Activated CD4-positive, CD25-positive, alpha-beta regulatory T cell (primary cell): ENCODE results near the gene TXLNB.
"Not testable (repeated sequence)": the region's sequence is repeated elsewhere in the genome, so short reads cannot be mapped to it uniquely, and the experiment has no call there.

Experiments
- DNase-seq, 4 experiments: peaks; one replicate each; lab custom pipeline; 2025; lab: John Stamatoyannopoulos, UW

TXLNB gene

DNA sequence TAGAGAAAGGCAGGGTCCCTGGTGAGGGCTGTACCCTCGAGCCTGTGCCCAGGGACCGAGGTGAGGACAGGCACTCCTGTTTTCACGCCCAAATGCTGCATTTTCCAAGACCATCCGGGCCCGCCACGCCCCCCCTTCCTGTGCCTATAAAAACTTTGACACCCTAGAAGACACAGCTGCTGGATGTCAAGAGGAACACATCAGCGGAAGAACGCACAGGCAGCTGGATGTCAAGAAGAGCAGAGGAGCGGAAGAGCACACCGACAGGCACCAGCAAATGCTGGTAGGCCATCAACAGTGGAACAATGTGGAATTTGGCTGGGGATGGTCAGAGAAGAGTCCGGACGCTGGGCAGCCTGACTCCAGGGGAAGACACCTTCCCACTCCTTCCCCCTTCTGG is 56.1 kb downstream of the TXLNB start:
- DNase-seq = no peak

DNA sequence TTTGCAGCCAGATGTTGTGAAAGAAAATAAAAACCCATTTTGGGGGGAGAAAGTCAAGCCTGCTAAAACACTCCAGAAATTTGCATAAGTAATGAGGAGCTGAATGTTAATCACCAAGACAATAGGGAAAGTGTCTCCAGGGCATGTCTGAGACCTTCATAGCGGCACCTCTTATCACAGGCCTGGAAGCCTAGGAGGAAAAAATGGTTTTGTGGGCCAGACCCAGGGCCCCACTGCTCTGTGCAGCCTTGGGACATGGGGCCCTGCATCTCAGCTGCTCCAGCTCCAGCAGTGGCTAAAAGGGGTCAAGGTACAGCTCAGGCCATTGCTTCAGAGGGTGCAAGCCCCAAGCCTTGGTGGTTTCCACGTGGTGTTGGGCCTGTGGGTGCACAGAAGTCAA is 57.6 kb downstream of the TXLNB start:
- not testable (repeated sequence) for DNase-seq

DNA sequence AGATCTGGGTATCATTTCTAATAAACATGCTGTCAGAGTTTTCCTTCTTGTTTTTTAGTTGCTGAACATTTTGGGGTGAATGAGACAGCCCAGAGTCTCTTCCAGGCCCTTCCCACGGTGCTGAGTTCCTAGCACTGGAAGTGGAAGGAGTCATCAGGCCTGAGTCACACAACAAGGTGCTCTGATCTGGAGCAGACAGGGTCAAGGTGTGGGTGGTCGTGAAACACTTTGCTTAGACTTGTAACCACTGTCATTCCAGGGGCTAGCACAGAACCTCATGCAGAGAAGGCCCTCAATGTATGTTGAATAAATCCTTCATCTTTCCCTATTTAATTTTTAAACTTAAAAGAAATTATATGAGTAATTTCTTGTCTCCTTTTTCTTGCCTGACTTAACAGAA is 60.6 kb downstream of the TXLNB start:
- DNase-seq = no peak

DNA sequence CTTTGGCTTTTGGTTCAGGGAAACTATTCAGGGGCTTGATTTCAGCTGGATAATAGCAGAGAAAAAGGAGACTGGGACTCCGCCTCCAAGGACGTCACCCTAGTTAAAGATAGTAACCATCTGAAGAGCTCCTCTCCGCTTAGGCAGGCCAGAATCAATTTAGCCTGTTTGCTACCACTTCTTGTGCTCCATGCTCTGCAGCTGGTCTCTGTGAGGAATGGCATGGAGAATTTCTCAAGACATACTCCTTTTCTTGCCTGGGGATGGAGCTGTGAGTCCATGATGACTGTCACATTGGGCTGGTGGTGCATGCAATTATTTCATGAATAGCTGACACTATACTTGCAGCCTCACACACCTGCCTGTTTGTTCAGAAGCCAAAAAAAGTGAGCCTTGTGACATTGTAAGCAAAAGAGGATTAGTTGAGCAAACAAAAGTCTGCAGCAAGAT is 61.4 kb downstream of the TXLNB start:
- no peak for DNase-seq

DNA sequence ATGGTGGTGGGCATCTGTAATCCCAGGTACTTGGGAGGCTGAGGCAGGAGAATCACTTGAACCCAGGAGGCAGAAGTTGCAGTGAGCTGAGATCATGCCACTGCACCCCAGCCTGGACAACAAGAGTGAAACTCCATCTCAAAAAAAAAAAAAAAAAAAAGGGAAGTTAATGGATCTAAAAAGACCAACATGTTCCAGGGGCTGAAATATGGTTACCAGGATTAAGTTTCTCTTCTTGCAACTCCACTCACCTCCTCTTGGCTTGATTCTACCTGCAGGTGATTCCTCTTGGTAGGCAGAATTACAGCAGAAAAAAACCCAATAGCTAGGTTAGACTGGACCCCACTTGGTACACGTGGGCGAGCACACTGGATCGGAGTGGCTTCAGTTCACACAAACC is 63.4 kb downstream of the TXLNB start:
- DNase-seq = not testable (repeated sequence)

DNA sequence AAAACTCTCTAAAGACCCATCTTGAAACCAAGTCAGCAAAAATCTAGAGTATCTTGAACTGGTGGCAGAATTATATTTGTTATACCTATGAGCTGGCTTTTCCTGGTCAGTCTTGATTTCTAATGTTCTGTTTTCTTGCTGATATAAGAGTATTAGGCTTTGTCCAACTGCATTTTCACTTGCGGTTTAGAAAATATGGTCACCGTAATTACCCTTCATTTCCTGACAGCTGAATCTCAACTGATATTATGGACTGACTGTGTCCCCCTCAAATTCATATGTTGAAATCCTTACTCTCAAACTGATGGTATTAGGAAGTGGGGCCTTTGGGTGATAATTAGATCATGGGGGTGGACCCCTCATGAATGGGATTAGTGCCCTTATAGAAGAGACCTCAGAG is 72.1 kb downstream of the TXLNB start:
- no peak for DNase-seq

DNA sequence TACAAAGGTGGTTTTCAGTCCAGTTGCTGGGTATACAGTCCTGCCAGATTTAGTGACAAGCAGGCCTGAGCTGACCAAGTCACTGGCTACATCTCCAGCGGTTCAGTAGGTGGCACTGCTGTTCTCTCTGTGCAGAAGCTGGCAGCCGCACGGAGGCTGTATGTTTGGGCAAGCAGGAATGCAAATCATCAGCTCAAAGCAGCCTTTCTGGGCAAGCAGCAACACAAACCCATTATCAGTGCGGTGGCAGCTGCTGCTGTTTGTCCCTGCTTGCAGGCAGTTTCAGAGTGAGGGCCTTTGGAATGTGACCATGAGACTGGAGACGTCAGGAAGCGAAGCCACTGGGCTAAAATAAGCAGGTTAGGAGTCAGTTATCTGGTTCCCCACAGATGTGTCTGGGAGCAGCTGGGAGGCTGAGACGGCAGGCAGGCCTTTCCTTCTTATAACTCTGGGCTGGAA is 72.5 kb downstream of the TXLNB start:
- DNase-seq = peak; percentile 10 to 39 (median 28)

DNA sequence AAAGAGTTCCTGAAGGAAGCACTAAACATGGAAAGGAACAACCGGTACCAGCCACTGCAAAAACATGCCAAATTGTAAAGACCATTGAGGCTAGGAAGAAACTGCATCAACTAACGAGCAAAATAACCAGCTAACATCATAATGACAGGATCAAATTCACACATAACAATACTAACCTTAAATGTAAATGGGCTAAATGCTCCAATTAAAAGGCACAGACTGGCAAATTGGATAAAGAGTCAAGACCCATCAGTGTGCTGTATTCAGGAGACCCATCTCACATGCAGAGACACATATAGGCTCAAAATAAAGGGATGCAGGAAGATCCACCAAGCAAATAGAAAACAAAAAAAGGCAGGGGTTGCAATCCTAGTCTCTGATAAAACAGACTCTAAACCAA is 79.3 kb downstream of the TXLNB start:
- not testable (repeated sequence) for DNase-seq

DNA sequence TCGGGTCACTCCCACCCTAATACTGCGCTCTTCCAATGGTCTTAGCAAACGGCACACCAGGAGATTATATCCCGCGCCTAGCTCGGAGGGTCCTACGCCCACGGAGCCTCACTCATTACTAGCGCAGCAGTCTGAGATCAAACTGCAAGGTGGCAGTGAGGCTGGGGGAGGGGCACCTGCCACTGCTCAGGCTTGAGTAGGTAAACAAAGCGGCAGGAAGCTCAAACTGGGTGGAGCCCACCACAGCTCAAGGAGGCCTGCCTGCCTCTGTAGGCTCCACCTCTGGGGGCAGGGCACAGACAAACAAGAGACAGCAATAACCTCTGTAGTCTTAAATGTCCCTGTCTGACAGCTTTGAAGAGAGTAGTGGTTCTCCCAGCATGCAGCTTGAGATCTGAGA is 81.0 kb downstream of the TXLNB start:
- DNase-seq = peak in 1 of 4 experiments; percentile 18

DNA sequence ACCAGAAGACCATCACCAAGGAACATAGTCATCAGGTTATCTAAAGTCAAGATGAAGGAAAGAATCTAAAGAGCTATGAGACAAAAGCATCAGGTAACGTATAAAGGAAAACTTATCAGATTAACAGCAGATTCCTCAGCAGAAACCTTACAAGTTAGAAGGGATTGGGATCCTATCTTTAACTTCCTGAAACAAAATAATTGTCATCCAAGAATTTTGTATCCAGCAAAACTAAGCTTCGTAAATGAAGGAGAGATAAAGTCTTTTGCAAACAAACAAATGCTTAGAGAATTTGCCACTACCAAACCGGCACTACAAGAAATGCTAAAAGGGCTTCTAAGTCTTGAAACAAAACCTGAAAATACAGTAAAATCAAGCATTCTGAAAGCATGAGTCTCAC is 86.0 kb downstream of the TXLNB start:
- no peak for DNase-seq

DNA sequence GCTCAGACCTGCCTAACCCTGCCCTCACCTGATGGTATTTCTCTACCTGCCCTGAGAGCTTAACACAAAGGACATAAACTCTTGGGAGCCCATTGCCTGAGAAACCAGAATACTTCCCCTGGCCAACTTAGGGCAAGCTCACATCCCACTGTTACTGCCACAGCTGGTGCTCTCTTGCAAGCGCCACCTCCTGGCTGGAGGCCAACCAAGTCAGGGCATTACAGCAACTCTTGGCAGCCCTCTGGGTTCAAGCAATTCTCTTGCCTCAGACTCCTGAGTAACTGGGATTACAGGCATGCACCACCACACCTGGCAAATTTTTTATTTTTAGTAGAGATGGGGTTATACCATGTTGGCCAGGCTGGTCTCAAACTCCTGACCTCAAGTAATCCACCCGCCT is 86.8 kb downstream of the TXLNB start:
- no peak for DNase-seq

DNA sequence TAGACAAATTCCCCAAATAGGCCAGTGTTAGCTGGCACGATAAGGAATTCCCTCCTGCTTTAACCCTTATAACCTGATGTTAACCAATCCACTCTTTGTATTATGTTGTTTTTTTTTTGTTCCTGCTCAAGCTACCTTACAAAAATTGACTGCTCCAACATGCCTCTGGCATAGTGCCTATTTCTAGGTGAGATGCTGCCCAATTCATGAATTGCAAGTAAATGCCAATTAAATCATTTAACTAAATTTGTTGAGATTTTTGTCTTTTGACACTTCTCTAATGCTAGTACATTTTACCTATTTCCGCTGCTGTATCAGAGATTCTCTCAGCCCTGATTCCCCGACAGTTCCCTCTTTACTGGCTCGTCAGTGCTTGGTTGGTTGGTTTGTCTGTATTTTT is 90.4 kb downstream of the TXLNB start:
- no peak for DNase-seq

DNA sequence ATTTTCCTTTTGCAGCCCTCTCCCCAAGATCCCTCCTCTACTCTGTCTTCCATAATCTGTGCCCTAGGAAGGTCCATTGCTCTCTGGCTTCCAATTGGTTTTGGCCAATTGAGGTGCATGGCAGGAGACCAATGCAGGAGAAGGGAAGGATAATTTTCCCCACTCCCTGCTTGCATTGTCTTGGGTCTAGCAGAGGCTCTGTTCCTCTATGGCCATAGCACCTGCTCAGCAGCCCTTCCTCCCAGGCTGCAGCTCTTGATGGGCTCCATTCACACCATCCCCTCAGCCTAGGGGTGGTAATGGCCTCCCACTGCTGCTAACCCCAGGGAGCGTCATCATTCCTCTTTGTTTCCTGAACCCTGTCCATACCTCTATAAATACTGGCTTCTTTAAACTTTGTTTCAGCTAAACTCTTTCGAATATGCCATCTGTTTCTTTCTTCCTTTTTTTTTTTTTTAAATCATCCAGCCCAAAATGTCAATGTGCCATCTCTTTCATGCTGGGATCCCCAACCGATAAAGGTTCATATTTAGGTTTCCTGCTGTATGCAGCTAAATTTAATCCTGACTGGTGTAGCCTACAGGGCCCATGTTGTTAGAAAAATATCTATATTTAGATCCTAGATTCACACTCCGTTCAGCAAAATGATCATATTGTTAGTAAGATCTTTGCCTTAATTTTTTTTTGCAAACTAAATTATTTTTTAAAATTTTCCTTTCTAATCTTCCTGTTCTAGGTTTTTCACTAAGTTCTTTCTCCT is 93.1 kb downstream of the TXLNB start:
- no peak for DNase-seq

DNA sequence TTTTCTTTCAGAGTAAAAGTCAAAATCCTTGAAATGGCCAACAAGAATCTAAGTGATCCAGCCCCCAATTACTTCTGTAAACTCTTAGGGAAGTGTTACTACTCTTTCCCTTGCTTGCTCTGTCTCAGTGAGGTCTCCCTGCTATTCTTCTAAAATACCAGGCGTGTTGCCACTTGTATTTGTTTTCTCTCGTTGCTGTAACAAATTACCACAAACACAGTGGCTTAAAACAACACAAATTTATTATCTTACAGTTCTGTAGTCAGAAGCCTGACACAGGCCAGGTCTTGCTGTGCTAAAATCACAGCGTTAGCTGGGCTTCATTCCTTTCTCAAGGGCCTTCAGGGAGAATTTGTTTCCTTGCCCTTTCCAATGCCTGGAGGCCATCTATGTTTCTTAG is 97.1 kb downstream of the TXLNB start:
- no peak for DNase-seq
